Activated CD8-positive, alpha-beta memory T cell treated with anti-CD3 and anti-CD28 coated beads for 48 hours (primary cell): ENCODE data around the gene KIF1C.

ENCODE experiments used
- DNase-seq, 3 experiments: peaks; one replicate each; pipeline ENCODE4 v3.0.0-alpha.2; 2020; ENCODE audit warnings: low read depth in 2 of 3, low spot score in 2 of 3

Gene KIF1C

DNA sequence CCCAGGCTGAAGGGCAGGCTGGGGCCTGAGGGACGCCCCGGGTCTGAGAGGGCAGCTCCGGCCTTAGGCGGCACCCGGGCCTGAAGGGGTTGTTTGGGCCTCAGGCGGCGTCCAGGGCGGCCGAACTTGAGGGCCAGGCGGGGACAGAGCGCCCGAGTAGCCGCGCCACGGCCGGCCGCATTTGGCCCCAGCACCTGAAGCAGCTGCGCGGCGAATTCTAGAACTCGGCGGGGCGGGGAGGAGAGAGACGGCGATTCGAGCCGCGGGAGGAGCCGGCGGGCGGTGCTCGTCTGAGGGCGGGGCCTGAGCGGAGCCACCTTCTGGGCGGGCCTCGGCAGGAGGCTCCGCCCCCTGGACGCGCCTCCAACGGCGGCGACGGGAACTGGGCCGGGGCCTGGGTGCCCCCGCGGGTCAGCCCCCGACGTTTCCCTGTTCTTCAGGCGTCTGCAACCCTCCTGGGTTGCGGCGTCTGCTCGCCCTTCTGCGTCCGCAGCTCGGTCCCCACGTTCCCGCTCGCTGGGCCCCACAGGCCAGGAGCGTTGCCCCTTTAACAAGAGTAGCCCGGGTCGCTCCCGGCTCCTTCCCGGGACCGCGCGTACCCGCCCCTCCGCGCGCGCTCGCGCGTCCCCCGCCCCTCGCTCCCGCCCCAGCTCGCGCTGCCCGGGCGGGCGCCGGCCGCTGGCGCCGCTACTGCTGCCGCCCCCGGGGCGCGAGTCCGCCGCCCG lies at the start of gene KIF1C, which contains the start of gene INCA1:
Gene KIF1C (plus strand): TSS at position 649 of the 725 bp plus-strand sequence. CDS start 2,297 bp downstream, outside the sequence.
Gene INCA1 (minus strand): TSS at position 221 of the 725 bp plus-strand sequence. CDS start 3,085 bp downstream, outside the sequence.
- peak; percentile 80 to 88 (median 85) for DNase-seq

- peak; percentile 64 to 81 (median 69) for DNase-seq
Observed at GRCh38 chr17:4948166-4948930, 49.4 kb upstream of the KIF1C start, which contains the start of gene PFN1. PFN1 (minus strand) TSS chr17:4948530; CDS start chr17:4948394, 136 bp downstream.

GRCh38 chr17:4948931-4949320 lies 48.8 kb upstream of the KIF1C start:
- peak in 2 of 3 experiments; percentile 57 to 68 for DNase-seq

- DNase-seq = peak; percentile 57 to 71 (median 69)
Observed at GRCh38 chr17:4949321-4950074, 48.3 kb upstream of the KIF1C start.

- DNase-seq = no peak
Observed at GRCh38 chr17:4950075-4950745, 47.5 kb upstream of the KIF1C start.

GRCh38 chr17:4950746-4951204 lies 47.0 kb upstream of the KIF1C start, which contains the start of gene ENO3:
ENO3 (plus strand) TSS chr17:4951119; CDS start chr17:4951830, 711 bp downstream.
- DNase-seq = no peak

GRCh38 chr17:4951486-4951885 lies 46.3 kb upstream of the KIF1C start:
- DNase-seq = no peak

DNA sequence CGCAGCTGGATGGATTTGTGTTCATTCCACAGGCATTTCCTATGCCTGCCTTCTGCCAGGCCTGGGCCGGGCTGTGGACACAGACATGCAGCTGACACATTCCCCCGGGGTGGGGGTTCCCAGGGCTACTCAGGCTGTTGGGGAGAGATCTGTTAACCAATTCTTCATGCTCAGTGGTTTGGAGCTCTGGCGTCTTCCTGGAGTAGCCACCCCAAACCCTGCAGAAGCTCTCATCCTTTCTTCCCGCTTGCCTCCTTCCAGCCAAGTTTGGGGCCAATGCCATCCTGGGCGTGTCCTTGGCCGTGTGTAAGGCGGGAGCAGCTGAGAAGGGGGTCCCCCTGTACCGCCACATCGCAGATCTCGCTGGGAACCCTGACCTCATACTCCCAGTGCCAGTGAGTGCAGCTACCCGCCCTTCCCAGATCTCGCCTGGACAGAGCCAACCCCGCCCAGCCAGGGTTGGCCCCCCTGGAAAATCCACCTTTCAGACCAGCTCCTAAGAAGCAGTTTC lies 44.2 kb upstream of the KIF1C start:
- no peak for DNase-seq

- no peak for DNase-seq
Observed at GRCh38 chr17:4955091-4955490, 42.7 kb upstream of the KIF1C start.

GRCh38 chr17:4956493-4957061 lies 41.2 kb upstream of the KIF1C start:
- no peak for DNase-seq

DNA sequence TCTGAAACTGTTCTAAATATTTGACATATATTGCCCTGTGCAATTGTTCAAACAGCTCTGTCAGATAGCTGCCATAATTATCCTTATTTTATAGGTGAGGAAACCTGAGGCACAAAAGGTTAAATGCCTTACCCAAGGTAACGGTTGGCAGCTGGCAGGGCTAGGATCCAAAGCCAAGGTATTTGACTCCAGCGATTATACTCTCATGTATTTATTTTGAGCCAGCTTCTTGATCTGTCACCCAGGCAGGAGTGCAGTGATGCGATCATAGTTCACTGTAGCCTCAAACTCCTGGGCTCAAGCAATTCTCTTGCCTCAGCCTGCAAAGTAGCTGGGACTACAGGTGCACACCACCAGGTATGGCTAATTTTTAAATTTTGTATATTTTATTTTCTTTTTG lies 39.6 kb upstream of the KIF1C start:
- DNase-seq = no peak

- no peak for DNase-seq
Observed at GRCh38 chr17:4959261-4959965, 38.3 kb upstream of the KIF1C start.

DNA sequence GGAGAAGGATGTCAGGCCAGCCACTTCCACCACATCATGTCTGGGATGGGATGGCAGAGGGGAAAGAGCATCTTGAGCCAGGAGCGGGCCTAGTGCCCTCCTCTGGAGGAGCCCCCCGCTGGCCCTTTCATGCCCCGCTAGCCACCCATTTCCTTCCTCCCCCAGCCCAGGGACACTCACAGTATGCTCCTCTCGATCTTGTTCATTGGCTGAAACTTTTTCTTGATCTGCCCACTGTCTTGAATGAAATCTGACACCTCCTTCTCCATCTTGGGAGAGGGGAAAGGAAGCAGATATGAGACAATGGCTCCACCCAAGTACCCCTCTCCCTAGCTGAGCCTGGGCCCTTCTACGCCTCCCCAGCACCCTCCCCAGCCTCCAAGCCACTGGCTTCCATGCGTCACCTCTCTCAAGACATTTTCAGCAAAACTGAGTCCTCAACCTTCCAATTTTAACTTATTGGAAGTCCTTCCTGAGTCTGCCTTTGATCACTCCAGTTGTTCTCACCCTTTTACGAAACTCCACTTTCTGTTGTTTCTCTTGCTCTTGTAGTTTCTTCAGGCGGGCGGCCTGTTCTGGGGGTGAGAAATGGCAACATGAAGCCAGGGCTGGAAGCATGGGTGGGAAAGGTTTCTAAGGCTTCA lies 37.3 kb upstream of the KIF1C start:
- no peak for DNase-seq

DNA sequence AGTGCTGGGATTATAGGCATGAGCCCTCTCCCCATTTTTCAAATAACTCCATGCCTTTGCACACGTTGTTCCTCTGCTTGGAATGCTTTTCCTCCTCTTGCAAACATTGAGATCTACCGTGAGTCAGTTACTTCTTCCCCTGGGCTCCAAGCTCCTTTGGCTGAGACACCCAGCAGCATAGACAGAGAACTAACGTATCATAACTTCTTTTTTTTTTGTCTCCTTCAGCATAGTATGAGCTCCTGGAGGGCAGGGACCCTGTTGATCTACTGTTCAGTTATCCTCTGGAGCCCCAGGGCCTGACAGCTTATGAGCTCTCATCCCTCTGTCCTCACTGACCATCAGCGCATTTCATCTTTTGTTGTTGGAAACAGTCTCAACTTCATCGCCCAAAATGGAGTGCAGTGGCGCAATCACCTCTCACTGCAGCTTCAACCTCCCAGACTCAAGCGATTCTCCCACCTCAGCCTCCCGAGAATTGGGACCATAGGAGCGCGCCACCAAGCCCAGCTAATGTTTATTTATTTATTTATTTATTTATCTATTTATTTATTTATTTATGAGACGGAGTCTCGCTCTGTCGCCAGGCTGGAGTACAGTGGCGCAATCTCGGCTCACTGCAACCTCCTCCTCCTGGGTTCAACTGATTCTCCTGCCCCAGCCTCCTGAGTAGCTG lies 32.3 kb upstream of the KIF1C start:
- no peak for DNase-seq

DNA sequence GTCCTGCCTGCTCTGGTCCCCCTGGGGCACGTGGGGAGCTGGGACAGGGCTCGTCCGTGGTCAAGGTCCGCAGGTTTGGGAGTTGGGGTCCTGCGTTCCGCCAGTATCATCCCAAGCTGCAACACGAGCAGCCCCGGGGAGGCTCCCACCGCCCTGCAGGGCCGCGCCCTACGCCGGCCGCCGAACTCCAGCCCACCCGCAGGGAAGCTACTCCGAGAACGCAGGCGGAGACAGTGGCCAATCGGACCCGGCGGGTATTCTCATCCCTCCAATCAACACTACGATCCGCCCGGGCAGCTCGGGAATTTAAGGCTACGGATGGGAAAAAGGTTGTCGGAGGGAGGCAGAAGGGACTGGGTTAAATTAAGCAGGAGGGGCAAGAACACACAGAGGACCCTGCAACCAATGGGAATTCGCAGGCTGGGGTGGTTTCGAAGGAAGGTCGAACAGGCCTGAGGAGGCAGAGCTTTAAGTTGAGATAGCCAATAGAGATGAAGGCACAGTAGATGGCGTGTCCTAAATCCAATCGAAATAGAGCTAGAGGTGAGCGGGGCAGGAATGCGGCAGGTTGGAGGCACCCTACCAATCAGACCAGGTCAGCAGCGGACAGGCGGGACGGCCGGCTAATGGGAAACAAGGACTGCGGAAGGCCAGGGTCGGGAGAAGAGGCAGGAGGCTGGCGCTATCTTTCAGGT lies 30.8 kb upstream of the KIF1C start:
- peak; percentile 41 to 84 (median 76) for DNase-seq

DNA sequence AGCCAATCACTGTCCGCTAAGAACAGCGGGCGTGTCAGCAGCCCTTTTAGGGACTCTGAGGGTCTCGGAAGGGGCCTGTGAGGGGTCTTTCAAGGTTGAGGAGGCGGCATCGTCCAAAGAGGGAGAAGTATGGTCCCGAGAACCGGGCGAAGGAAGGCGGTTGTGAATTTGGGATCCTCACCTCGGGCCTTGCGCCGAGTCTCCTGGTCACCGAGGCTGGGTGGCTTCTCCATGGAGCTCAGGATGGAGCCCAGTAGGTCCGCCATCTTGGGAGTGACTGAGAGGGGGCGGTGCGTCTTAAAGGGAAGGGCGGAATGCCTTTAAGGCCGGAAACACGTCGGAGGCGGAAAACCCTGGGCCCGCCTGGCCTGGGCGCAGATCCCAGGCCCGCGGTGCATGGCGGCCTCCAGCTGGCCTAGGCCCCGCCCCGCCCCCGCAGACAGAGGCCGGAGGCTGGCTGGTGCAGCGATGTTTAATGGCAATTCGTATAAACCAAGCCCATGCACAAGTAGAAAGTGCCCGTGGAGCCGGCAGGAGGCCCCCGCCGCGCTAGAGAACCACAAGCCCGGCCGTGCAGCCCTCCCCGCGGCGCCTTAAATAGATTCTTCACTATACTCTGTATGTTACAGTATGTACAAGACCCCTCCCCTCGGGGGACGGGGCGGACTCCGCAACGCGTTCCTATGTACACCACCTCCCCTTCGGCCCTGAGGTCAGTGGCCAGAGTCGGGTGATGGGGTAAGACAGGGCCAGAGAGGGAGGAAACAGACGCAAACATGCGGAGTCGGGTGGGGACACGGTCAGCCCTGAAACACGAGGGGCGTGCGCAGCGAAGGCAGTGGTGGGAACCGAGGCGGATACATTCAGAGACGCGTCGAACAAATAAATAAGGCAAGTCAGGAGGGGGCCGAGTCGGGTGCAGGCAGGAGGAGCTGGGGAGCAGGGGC lies 29.9 kb upstream of the KIF1C start, which contains the start of gene SPAG7:
Gene SPAG7 (minus strand): TSS at position 279 of the 947 bp plus-strand sequence. CDS start 13 bp downstream, at position 266.
- peak; percentile 86 to 89 (median 86) for DNase-seq
